GM12875 (cell line): ENCODE results near the gene MVB12B.

Experiments
- H3K4me3 ChIP-seq: one replicate; pipeline ENCODE4 v1.5.1; 2011; ENCODE audit warnings: low read depth, low read length, control low read depth
- CTCF ChIP-seq: IDR thresholded peaks from 2 replicates; pipeline ENCODE4 v1.5.1; 2011; ENCODE audit warnings: low read depth, mild to moderate bottlenecking, control low read depth, inconsistent platforms, low read length, moderate library complexity, borderline replicate concordance; ENCODE audit not compliant: insufficient read depth

MVB12B gene

GRCh38 chr9:126327006-126327713, 531 bp downstream of the MVB12B start:
- H3K4me3 ChIP-seq: no peak overlapping the region
- no peak for TF ChIP-seq CTCF

- no peak overlapping the region for H3K4me3 ChIP-seq
- no peak for TF ChIP-seq CTCF
Observed at GRCh38 chr9:126327714-126328185, 1.1 kb downstream of the MVB12B start.

- no peak for TF ChIP-seq CTCF
- H3K4me3 ChIP-seq: no peak overlapping the region
Observed at GRCh38 chr9:126328407-126328806, 1.8 kb downstream of the MVB12B start.

GRCh38 chr9:126329476-126330275, 3.0 kb downstream of the MVB12B start:
- no peak for TF ChIP-seq CTCF
- no peak overlapping the region for H3K4me3 ChIP-seq

- H3K4me3 ChIP-seq: no peak overlapping the region
- TF ChIP-seq CTCF: no peak
Observed at GRCh38 chr9:126330536-126330935, 3.9 kb downstream of the MVB12B start.

GRCh38 chr9:126331964-126332748, 5.5 kb downstream of the MVB12B start:
- TF ChIP-seq CTCF: no peak
- H3K4me3 ChIP-seq: no peak overlapping the region
